Esophagus squamous epithelium (tissue), 4 donors: ENCODE results near the gene ZMYND15.

ENCODE experiments used
- POLR2A ChIP-seq, 4 donors: fragments of 450-650 bp; IDR thresholded peaks; one replicate each; pipeline ENCODE4 v1.6.1; 2017; ENCODE audit warnings: antibody characterized with exemption in 4 of 4, mild to moderate bottlenecking in 4 of 4, moderate library complexity in 3 of 4
- TF ChIP-seq, protein P1 (sequence below), 6 experiments: fragments of 450-650 bp in 4 of 6; fragments of 200-600 bp in 2 of 6; sonication (generic) in 2 of 6; IDR thresholded peaks; one replicate each; pipeline ENCODE4 v1.5.1; 2016 to 2019; ENCODE audit warnings: antibody characterized with exemption in 6 of 6, mild to moderate bottlenecking in 4 of 6, moderate library complexity in 4 of 6

DNA sequence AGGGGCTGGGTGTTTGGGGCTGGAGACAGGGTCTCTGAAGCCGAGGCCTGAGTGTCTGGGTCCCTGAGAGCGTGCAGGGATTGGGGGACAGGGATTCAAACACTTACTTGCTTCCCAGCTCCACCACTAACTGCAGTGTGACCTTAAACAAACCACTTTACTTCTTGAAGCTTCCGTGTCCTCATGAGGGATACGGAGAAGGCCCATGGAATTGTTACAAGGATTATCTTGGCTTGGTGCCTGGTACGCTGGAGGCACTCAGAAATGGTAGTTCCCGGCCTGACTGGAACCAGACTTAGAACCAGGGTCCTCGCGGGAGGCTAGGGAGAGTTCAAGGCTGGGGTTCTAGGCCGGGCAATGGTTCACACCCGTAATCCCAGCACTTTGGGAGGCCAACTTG, 3.0 kb downstream of the ZMYND15 start:
- no peak for TF ChIP-seq POLR2A (IDR thresholded peaks at IDR 0.05)
- TF ChIP-seq, protein P1, sequence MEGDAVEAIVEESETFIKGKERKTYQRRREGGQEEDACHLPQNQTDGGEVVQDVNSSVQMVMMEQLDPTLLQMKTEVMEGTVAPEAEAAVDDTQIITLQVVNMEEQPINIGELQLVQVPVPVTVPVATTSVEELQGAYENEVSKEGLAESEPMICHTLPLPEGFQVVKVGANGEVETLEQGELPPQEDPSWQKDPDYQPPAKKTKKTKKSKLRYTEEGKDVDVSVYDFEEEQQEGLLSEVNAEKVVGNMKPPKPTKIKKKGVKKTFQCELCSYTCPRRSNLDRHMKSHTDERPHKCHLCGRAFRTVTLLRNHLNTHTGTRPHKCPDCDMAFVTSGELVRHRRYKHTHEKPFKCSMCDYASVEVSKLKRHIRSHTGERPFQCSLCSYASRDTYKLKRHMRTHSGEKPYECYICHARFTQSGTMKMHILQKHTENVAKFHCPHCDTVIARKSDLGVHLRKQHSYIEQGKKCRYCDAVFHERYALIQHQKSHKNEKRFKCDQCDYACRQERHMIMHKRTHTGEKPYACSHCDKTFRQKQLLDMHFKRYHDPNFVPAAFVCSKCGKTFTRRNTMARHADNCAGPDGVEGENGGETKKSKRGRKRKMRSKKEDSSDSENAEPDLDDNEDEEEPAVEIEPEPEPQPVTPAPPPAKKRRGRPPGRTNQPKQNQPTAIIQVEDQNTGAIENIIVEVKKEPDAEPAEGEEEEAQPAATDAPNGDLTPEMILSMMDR (IDR thresholded peaks at IDR 0.05) = no peak
